GM19351 (cell line): ENCODE data around the gene RBMS1.
A peak's percentile ranks its signal among the peaks of the same experiment; 100 is the strongest.

ENCODE experiments used
- ATAC-seq: cut with Tn5 transposase; IDR thresholded peaks from one replicate; pipeline ENCODE4 v1.9.1; 2021; ENCODE audit warnings: mild to moderate bottlenecking, moderate library complexity; ENCODE audit not compliant: unreplicated experiment

RBMS1 gene

GRCh38 chr2:160417745-160418397 lies 75.7 kb downstream of the RBMS1 start:
- no peak for ATAC-seq

DNA sequence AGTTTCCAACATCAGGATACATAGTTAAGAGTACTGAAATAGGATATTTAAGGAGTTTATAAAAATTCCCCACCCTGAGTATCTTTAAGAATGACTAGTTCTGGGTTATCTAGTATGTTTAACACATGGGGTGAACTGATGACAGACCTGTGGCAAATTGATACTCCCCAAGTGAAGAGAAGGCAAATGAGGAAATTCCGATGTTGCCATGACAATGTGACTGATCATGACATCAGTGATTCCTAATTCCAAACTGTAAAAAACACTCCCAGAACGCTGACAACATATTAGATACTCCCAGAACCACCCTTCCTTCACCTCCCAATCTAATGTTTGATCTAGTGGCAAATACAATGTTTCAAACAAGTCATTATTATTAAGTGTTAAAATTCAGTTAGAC lies 77.6 kb downstream of the RBMS1 start:
- ATAC-seq = no peak

GRCh38 chr2:160411955-160412354 lies 81.7 kb downstream of the RBMS1 start:
- no peak for ATAC-seq

- no peak for ATAC-seq
Measured at GRCh38 chr2:160411167-160411566, 82.4 kb downstream of the RBMS1 start.

GRCh38 chr2:160409480-160409879 lies 84.1 kb downstream of the RBMS1 start:
- ATAC-seq = no peak

DNA sequence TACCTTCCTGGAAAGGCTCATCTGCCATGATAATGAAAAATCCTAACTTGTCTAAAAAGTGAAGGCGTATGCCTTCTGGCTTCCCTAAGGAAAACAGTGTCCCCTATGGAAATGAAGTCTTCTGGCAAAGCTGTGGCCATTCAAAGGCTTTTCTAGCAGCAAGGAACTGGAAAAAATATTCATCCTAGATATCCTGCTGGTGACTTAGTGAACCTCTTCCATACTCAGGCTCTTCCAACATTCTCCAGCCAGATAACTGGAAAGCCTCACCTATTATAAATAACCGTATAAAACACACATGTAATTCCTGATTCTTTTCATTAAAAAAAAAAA lies 84.7 kb downstream of the RBMS1 start:
- ATAC-seq = no peak

GRCh38 chr2:160408173-160408958 lies 85.2 kb downstream of the RBMS1 start:
- no peak for ATAC-seq

- peak; percentile 52 for ATAC-seq
Measured at GRCh38 chr2:160407393-160408172, 86.0 kb downstream of the RBMS1 start.

GRCh38 chr2:160406591-160407392 lies 86.8 kb downstream of the RBMS1 start:
- ATAC-seq = peak; percentile 52

- no peak for ATAC-seq
Measured at GRCh38 chr2:160405077-160405867, 88.3 kb downstream of the RBMS1 start.

- ATAC-seq = no peak
Measured at GRCh38 chr2:160402997-160403979, 90.3 kb downstream of the RBMS1 start.

DNA sequence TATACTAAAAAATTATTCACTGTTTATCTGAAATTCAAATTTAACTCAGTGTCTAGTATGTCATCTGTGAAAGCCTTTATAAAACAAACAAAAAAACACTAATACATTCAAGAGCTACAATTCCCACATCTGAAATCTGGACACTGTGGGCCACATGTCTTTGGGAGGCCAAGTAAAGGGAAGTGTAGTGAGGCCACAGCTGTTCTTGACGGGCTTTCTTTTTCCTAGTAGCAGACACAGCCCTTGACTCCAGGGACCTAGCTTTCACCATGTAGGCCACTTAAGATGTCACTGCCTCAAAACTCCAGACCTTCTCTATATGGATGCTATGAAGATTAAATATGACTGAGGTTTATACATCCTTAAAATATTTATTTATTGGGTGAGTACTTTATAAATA lies 91.1 kb downstream of the RBMS1 start:
- ATAC-seq = no peak

GRCh38 chr2:160401895-160402294 lies 91.7 kb downstream of the RBMS1 start:
- no peak for ATAC-seq

- ATAC-seq = no peak
Measured at GRCh38 chr2:160399880-160400279, 93.7 kb downstream of the RBMS1 start.

- no peak for ATAC-seq
Measured at GRCh38 chr2:160397530-160397865, 96.1 kb downstream of the RBMS1 start.

- ATAC-seq = peak; percentile 100
Measured at GRCh38 chr2:160394153-160394552, 99.5 kb downstream of the RBMS1 start.

GRCh38 chr2:160392201-160392600 lies 101.4 kb downstream of the RBMS1 start:
- ATAC-seq = no peak

- no peak for ATAC-seq
Measured at GRCh38 chr2:160390544-160391455, 102.8 kb downstream of the RBMS1 start.
